B cell (primary cell): ENCODE data around the gene GASK1B. TPM values are rescaled to one million over a fixed set of nuclear protein-coding genes. Genes with fewer than 3 reads are reported as not detected.

Source experiments
- ATAC-seq: fragments of 200-7000 bp; cut with Tn5 transposase; one replicate; pipeline ENCODE4 v1.10.0; 2021; ENCODE audit warnings: low read depth, mild to moderate bottlenecking, moderate number of reproducible peaks, moderate library complexity
- CTCF ChIA-PET: fragments of 350-600 bp; sonication (Branson Sonifier 250); formaldehyde crosslinking; loops from one replicate; lab custom pipeline; 2021; ENCODE audit warnings: antibody characterized with exemption, inconsistent platforms; lab: Charles Lee
- POLR2A ChIA-PET: fragments of 350-600 bp; sonication (Branson Sonifier 250); formaldehyde crosslinking; loops from one replicate; lab custom pipeline; 2021; ENCODE audit warnings: antibody characterized with exemption; lab: Charles Lee
- DNase-seq: peaks from one replicate; pipeline ENCODE4 v3.0.0; 2013
- H2AFZ ChIP-seq: 2 replicates; pipeline ENCODE4 v1.6.1; 2012; ENCODE audit warnings: mild to moderate bottlenecking, low read depth, low read length; ENCODE audit not compliant: insufficient read depth, poor library complexity, severe bottlenecking
- H3K27ac ChIP-seq, 2 donors: 1 replicate in 1 of 2; 2 replicates in 1 of 2; pipeline ENCODE4 v1.5.1; 2012 to 2013; ENCODE audit warnings: low read length in 2 of 2, mild to moderate bottlenecking in 2 of 2, moderate library complexity in 1 of 2
- H3K27me3 ChIP-seq, 4 experiments: fragments of 200-600 bp in 1 of 4; sonication (generic) in 1 of 4; replicated peaks in 1 of 4; 1 replicate in 2 of 4; 2 replicates in 2 of 4; pipeline versions ENCODE4 v1.6.1 to v1.7.0; 2013 to 2016; ENCODE audit warnings: low read length in 3 of 4, mild to moderate bottlenecking in 2 of 4, mixed read lengths in 1 of 4, moderate library complexity in 1 of 4; ENCODE audit not compliant: insufficient read depth in 4 of 4, control insufficient read depth in 3 of 4; ENCODE audit errors: control extremely low read depth in 1 of 4
- H3K36me3 ChIP-seq, 2 experiments: replicated peaks in 1 of 2; 1 replicate in 1 of 2; 2 replicates in 1 of 2; pipeline versions ENCODE4 v1.6.1 to v1.7.1; 2013; ENCODE audit warnings: low read length in 1 of 2; ENCODE audit not compliant: insufficient read depth in 2 of 2, control insufficient read depth in 1 of 2; ENCODE audit errors: control extremely low read depth in 1 of 2, extremely low read depth in 1 of 2
- H3K4me1 ChIP-seq, 2 donors: fragments of 200-600 bp in 1 of 2; sonication (generic) in 1 of 2; 1 replicate in 1 of 2; 2 replicates in 1 of 2; pipeline versions ENCODE4 v1.5.1 to v1.6.1; 2013 to 2017; ENCODE audit warnings: low read length in 2 of 2; ENCODE audit not compliant: control insufficient read depth in 2 of 2, insufficient read depth in 2 of 2
- H3K4me2 ChIP-seq: replicated peaks from 2 replicates; pipeline ENCODE3; 2012; ENCODE audit warnings: mild to moderate bottlenecking, low read depth, low read length; ENCODE audit not compliant: poor library complexity, severe bottlenecking
- H3K4me3 ChIP-seq, 5 experiments: fragments of 200-600 bp in 1 of 5; sonication (generic) in 1 of 5; 1 replicate in 3 of 5; 2 replicates in 2 of 5; pipeline versions ENCODE4 v1.5.1 to v1.7.0; 2011 to 2016; ENCODE audit warnings: low read length in 4 of 5, mild to moderate bottlenecking in 4 of 5, low read depth in 2 of 5, control low read depth in 1 of 5, moderate library complexity in 1 of 5; ENCODE audit not compliant: insufficient read depth in 1 of 5; ENCODE audit errors: control extremely low read depth in 1 of 5, extremely low read depth in 1 of 5
- H3K79me2 ChIP-seq: fragments of 200-600 bp; sonication (generic); one replicate; pipeline ENCODE4 v1.6.0; 2016; ENCODE audit warnings: low read length; ENCODE audit not compliant: control insufficient read depth, insufficient read depth
- H3K9ac ChIP-seq: fragments of 200-600 bp; sonication (generic); 2 replicates; pipeline ENCODE4 v1.6.1; 2017; ENCODE audit warnings: mild to moderate bottlenecking, low read length, moderate library complexity
- H3K9me3 ChIP-seq, 3 donors: one replicate each; pipeline versions ENCODE4 v1.6.1 to v1.7.1; 2013; ENCODE audit warnings: low read length in 2 of 3; ENCODE audit not compliant: control insufficient read depth in 2 of 3, insufficient read depth in 1 of 3; ENCODE audit errors: control extremely low read depth in 1 of 3
- H4K20me1 ChIP-seq: 2 replicates; pipeline ENCODE4 v1.6.0; 2012; ENCODE audit warnings: mild to moderate bottlenecking, low read length; ENCODE audit not compliant: insufficient read depth, control insufficient read depth, poor library complexity, severe bottlenecking
- H3K27ac Mint-ChIP-seq: one replicate; pipeline ENCODE4 v1.8.0; 2021; ENCODE audit warnings: mixed read lengths
- H3K27me3 Mint-ChIP-seq: one replicate; pipeline ENCODE4 v1.8.0; 2021; ENCODE audit warnings: mixed read lengths
- H3K4me1 Mint-ChIP-seq: one replicate; pipeline ENCODE4 v1.8.0; 2021; ENCODE audit warnings: mixed read lengths
- H3K4me3 Mint-ChIP-seq: one replicate; pipeline ENCODE4 v1.8.0; 2021; ENCODE audit warnings: mixed read lengths
- H3K9me3 Mint-ChIP-seq: one replicate; pipeline ENCODE4 v1.8.0; 2022; ENCODE audit warnings: mixed read lengths; ENCODE audit not compliant: insufficient read depth
- CTCF ChIP-seq: fragments of 200-600 bp; IDR thresholded peaks from one replicate; pipeline ENCODE4 v1.8.0; 2022; ENCODE audit warnings: antibody characterized with exemption, mild to moderate bottlenecking
- EZH2 ChIP-seq: IDR thresholded peaks from 2 replicates; pipeline ENCODE4 v1.6.1; 2012; ENCODE audit warnings: borderline replicate concordance, low read depth, mild to moderate bottlenecking, moderate library complexity, low read length; ENCODE audit not compliant: insufficient read depth, poor library complexity, severe bottlenecking
- WGBS: methylation state at CpG from one replicate; pipeline ENCODE4 v1.1.5; 2013; ENCODE audit warnings: missing lambda C conversion rate; ENCODE audit not compliant: insufficient coverage; 5-methylcytosine and 5-hydroxymethylcytosine counted together
- intact Hi-C: fragments of 100-400 bp; cut with micrococcal nuclease; formaldehyde crosslinking; loops from one replicate; pipeline ENCODE4 v1.10.0; 2022
- polyA plus RNA-seq: library from polyadenylated mRNA; depleted of rRNA; stranded (reverse); fragments of >200 nt; gene quantifications from 2 replicates; pipeline ENCODE4 v1.2.3, GENCODE V29; 2012
- total RNA-seq, 2 donors: library from RNA; stranded (reverse); fragments of 120-200 nt in 1 of 2; gene quantifications; 1 replicate in 1 of 2; 2 replicates in 1 of 2; pipeline versions ENCODE4 v1.2.3 to v1.2.4, GENCODE V29; 2013 to 2022

Gene GASK1B
- total and polyA plus RNA-seq, 2 donors (not counting 1 experiment from before 2014, with no cell fraction given), result 0.27 to 0.39 TPM

DNA sequence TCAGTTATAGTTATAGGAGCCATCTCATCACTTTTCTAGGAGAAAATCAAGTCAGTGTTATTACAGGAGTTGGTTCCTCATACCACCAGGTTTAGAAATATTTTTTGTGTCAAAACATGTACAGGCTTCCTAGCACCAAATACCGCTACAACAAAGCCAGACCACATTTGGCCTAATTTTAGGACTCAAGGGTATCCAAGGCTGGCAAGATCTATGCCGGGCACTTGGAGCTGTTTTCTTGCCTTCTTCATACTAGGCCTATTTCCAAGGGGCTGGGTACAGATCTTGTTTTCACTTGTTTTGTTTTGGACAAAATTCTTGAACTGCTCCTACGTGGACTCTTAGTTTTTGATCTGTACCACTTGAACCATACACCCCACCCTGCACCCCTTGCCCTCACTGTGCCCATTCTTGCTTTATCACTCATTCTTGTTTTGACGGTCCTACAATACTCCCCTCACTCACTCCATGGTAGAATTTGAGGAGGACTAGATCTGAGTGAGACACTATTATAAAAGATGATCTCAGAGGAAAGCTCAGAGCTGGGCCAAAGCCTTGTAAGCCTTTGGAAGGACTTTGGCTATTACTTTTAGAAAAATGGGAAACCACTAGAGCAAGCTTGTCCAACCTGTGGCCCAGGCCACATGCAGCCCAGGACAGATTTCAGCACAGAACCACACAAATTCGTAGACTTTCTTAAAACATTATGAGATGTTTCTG, 19.8 kb upstream of the GASK1B start:
- Histone ChIP-seq H3K27me3 (no peaks in the 10 kb centered on the region), H3K4me2 (no peak overlapping the region), H3K9ac (no peak overlapping the region), H2AFZ (no peak overlapping the region), H3K9me3 (no peaks in the 10 kb centered on the region), H3K36me3 (no peaks in the 10 kb centered on the region), H3K4me1 (no peaks in the 10 kb centered on the region), H3K79me2 (no peaks in the 10 kb centered on the region), H3K4me3 (no peak overlapping the region), H3K27ac (no peak overlapping the region), H4K20me1 (no peaks in the 10 kb centered on the region)
- 84% methylated on average over 3 of the region's 5 CpGs for WGBS
- ATAC-seq (no peak), DNase-seq (no peak)
- ChIA-PET CTCF (no interaction called here), POLR2A (no interaction called here)
- Mint-ChIP-seq H3K4me1 (no peaks in the 10 kb centered on the region), H3K4me3 (no peak overlapping the region), H3K9me3 (no peaks in the 10 kb centered on the region), H3K27me3 (no peaks in the 10 kb centered on the region), H3K27ac (no peak overlapping the region)
- intact Hi-C loops, result no loop called here
- TF ChIP-seq EZH2 (no peak), CTCF (no peak)

DNA sequence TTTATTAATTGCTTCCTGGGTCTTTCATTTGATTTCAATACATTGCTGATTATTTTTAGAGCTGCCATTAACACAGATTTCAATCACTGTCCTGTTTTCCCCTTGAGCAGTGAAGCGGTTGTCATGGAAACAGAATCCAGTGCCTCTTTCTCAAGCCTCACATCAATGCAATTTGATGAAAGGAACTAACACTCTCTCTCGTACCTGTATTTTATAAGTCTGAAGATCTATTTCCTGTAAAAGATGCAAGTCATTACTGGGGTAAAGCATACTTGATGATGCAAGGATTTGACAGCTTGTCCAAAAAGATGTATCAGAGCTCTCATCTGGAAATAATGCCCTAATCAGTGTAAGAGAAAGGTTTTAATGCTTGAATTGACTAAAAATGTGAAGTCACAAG, 17.9 kb upstream of the GASK1B start:
- Histone ChIP-seq H3K36me3 (no peaks in the 10 kb centered on the region), H3K9me3 (no peaks in the 10 kb centered on the region), H3K9ac (no peak overlapping the region), H3K79me2 (no peaks in the 10 kb centered on the region), H2AFZ (no peak overlapping the region), H4K20me1 (no peaks in the 10 kb centered on the region), H3K27me3 (no peaks in the 10 kb centered on the region), H3K27ac (no peak overlapping the region), H3K4me3 (no peak overlapping the region), H3K4me2 (no peak overlapping the region), H3K4me1 (no peaks in the 10 kb centered on the region)
- CTCF ChIA-PET, result no interaction called here
- DNase-seq (no peak), ATAC-seq (no peak)
- Mint-ChIP-seq H3K4me3 (no peak overlapping the region), H3K27ac (no peak overlapping the region), H3K4me1 (no peaks in the 10 kb centered on the region), H3K9me3 (no peaks in the 10 kb centered on the region), H3K27me3 (no peaks in the 10 kb centered on the region)
- no CpG with 5 or more reads among the region's 2 CpGs for WGBS
- TF ChIP-seq EZH2, result no peak
- TF ChIP-seq CTCF, result no peak
- intact Hi-C loops, result no loop called here
- POLR2A ChIA-PET, result no interaction called here
